Measurements from ENCODE around the gene TMEM250.

The TMEM250 gene

DNA sequence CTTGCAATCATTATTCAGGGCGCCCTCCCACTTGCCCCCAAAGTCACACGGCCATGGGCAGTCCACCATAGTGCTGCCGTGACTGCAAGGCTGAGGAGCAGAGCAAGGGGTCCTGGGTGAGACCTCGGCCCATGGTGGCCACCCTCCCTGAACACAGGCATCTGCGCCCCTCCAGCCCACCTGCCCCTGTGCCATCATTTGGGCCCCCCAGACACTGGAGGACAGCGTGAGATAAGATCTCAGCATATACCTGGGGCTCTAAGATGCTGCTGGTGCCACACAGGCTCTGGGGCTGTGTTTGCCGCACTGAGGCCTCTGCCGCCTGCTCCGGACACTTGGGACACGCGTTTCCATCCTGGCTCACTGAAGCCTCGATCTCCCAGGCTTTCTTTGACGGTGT, 3.5 kb downstream of the TMEM250 start:
- POLR2A ChIA-PET, result no interaction called here
- CTCF ChIA-PET, result interaction anchor here (1.8 kb wide), 1 partner anchor 7 kb away, joined by 5 read pairs; no protein-coding TSS in a partner anchor
- DNase-seq (ENCODE audit: extremely low spot score), result no peak
- TF ChIP-seq, protein P1, sequence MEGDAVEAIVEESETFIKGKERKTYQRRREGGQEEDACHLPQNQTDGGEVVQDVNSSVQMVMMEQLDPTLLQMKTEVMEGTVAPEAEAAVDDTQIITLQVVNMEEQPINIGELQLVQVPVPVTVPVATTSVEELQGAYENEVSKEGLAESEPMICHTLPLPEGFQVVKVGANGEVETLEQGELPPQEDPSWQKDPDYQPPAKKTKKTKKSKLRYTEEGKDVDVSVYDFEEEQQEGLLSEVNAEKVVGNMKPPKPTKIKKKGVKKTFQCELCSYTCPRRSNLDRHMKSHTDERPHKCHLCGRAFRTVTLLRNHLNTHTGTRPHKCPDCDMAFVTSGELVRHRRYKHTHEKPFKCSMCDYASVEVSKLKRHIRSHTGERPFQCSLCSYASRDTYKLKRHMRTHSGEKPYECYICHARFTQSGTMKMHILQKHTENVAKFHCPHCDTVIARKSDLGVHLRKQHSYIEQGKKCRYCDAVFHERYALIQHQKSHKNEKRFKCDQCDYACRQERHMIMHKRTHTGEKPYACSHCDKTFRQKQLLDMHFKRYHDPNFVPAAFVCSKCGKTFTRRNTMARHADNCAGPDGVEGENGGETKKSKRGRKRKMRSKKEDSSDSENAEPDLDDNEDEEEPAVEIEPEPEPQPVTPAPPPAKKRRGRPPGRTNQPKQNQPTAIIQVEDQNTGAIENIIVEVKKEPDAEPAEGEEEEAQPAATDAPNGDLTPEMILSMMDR (IDR thresholded peaks at IDR 0.05; ENCODE audit: control extremely low read depth, extremely low read depth, low read depth, missing control alignments), result no peak

DNA sequence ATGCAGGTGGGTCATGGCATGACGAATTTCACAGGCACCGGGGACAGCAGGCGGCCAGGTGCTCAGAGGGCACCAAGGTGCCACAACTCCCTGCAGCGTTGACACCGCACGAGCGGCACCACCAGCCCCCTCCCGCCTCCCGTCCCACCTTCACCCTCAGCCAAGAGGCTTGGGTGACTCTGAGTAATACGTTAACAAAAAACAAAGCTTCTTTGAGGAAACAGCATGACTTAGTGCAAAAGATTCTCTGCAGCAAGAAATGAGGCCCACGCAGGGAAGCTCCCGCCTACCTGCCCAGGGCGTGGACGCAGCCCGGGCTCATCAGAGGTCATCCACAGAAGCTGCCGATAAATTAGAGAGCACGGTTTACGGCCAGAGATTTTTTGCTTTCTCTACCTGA, 4.1 kb downstream of the TMEM250 start:
- TF ChIP-seq, protein P1 (IDR thresholded peaks at IDR 0.05; ENCODE audit: control extremely low read depth, extremely low read depth, low read depth, missing control alignments), result no peak
- CTCF ChIA-PET, result interaction anchor here (1.8 kb wide), 1 partner anchor 8 kb away, joined by 5 read pairs; no protein-coding TSS in a partner anchor
- DNase-seq (ENCODE audit: extremely low spot score), result no peak

DNA sequence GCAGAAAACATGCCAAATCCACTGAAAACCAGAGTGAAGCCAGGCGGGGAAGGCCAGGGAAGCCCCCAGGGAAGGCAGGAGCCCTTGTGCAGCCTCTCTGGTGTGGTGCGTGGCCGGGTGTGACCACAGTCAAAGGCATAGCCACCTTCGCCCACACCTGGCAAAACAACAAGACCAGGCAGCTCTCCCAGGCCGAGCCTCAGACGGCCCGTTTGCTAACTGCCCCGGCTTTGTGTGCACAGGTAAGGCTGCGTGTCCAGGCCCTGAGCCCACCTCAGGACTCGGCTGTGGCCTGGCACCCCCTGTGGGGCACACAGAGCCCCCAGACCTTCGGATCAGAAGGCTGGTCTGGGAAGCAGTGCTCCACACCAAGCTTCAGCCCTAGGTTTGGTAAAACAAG, 6.1 kb downstream of the TMEM250 start:
- TF ChIP-seq, protein P1 (IDR thresholded peaks at IDR 0.05; ENCODE audit: control extremely low read depth, extremely low read depth, low read depth, missing control alignments), result no peak
- POLR2A ChIA-PET, result no interaction called here
- no peak for DNase-seq (ENCODE audit: extremely low spot score)
- CTCF ChIA-PET, result interaction anchor here (2.9 to 4.4 kb wide), 2 partner anchors 10 to 145 kb away, joined by 11 to 30 read pairs; no protein-coding TSS in a partner anchor

More for the DNA sequence above, 4.1 kb downstream of the TMEM250 start:
- POLR2A ChIA-PET, result no interaction called here

DNA sequence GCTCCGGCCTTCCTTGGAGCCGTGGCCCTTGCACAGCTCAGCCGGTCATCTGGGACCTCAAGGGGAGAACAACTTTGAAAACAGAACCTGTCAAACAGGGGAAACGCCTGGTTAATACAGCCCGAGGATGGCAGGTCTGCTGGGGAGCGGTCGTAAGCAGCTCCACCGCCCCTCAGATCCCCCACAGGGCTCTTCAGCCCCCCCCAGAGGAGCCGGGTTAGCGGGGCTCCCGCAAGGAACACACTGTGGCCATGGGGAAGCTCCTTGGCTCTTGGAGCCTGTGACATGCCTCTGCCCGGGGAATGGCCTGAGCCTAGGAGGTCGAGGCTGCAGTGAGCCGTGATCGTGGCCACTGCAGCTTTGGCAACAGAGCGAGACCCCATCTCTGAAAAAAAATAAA, 6.8 kb downstream of the TMEM250 start:
- TF ChIP-seq, protein P1 (IDR thresholded peaks at IDR 0.05; ENCODE audit: control extremely low read depth, extremely low read depth, low read depth, missing control alignments), result no peak
- no peak for DNase-seq (ENCODE audit: extremely low spot score)
- CTCF ChIA-PET, result interaction anchor here (1.5 to 4.4 kb wide), 4 partner anchors 11 to 144 kb away, joined by 3 to 30 read pairs (median 7); no protein-coding TSS in a partner anchor
- POLR2A ChIA-PET, result no interaction called here

DNA sequence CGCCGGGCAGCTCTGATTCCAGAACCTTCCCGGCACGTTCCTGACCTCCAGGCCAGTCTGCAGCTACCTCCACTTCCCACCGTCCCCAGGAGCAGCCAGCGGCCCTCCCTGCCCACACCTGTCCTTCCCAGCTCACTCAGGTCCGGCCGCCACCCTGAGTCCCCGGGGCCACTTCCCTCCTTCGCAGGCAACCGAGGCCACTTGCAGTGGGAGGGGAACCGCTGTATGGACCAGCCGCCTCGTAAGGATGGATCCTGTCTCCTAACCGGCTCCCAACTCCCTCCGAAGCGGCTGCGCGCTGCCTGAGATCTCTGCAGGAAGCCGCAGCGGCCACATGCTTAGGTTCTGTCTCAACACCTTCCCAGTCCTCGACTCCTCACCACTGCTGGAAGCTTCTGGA, 7.5 kb downstream of the TMEM250 start:
- ChIA-PET POLR2A (interaction anchor here (0.6 kb wide), 1 partner anchor 128 kb away, joined by 4 read pairs; no protein-coding TSS in a partner anchor), CTCF (interaction anchor here (1.5 to 4.4 kb wide), 4 partner anchors 10 to 143 kb away, joined by 3 to 30 read pairs (median 7); no protein-coding TSS in a partner anchor)
- TF ChIP-seq, protein P1 (IDR thresholded peaks at IDR 0.05; ENCODE audit: control extremely low read depth, extremely low read depth, low read depth, missing control alignments), result no peak
- no peak for DNase-seq (ENCODE audit: extremely low spot score)

DNA sequence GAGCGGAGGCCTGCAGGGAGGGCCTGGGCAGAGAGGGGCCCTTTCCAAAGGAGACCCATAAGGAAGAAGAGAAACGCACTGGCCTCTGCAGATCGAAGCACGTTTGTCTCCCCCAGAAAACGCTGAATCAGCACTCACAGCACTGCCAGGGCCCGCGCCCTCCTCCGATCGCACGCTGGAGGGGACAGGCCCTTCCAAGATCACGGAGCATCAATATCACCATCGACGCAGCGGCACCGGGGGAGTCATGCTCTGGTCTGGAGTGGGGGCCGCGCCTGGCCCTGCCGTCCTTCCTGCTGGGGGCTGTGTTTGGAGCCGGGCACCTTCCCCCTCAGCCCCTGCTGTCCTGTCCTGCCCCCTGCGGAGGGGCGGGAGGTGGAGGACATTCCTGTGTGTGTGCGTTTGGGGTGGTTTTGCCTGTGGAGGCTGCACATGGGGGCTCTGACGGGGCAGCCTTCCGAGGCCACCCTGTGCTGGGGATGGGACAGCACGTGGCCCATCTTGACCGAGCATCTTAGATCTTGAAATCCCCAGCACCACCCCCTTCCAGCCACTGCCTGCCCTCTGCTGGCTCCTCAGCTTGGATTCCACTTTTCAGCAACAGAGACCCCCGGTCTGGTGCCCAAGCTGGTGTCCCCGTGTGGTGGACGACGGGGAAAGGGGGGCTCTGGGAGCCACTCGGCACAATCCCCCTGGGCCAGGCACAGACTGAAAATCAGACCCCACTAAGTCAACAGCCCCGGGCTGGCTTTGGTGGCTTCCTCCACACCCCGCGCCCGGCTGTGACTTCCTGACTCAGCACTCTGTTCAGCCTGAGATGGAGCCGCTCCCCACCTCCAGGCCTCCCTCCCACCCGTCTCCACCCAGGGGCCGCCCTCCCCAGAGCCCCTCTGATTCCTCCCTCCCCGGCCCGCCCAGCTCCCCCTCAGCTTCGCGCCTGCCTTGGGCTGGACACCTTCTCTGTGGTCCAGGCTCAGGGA, 8.3 kb downstream of the TMEM250 start:
- CTCF ChIA-PET, result interaction anchor here (1.3 to 4.4 kb wide), 7 partner anchors 8 to 143 kb away, joined by 3 to 30 read pairs (median 7); partner anchors contain the start of gene TMEM250
- POLR2A ChIA-PET, result interaction anchor here (0.9 kb wide), 1 partner anchor 18 kb away, joined by 3 read pairs; no protein-coding TSS in a partner anchor
- TF ChIP-seq, protein P1 (IDR thresholded peaks at IDR 0.05; ENCODE audit: control extremely low read depth, extremely low read depth, low read depth, missing control alignments), result peak; percentile 38
- DNase-seq (ENCODE audit: extremely low spot score), result no peak
